Measurements from ENCODE around the gene PBX1.

The PBX1 gene

GRCh38 chr1:164672588-164672987 is 113.6 kb downstream of the PBX1 start:
- DNase-seq: no peak

- no peak for DNase-seq
These were observed 114.7 kb downstream of the PBX1 start for GRCh38 chr1:164673584-164674214.

- no peak for DNase-seq
These were observed 116.4 kb downstream of the PBX1 start for GRCh38 chr1:164675342-164675904.

GRCh38 chr1:164678136-164678700 is 119.2 kb downstream of the PBX1 start:
- no peak for DNase-seq

- DNase-seq: no peak
These were observed 123.6 kb downstream of the PBX1 start for GRCh38 chr1:164682570-164682969.

- no peak for DNase-seq
These were observed 124.3 kb downstream of the PBX1 start for GRCh38 chr1:164683235-164683634.

- DNase-seq: no peak
These were observed 126.5 kb downstream of the PBX1 start for GRCh38 chr1:164685266-164686035.

GRCh38 chr1:164687777-164688176 is 128.8 kb downstream of the PBX1 start:
- DNase-seq: no peak

- DNase-seq: no peak
These were observed 129.8 kb downstream of the PBX1 start for GRCh38 chr1:164688791-164689190.

- DNase-seq: no peak
These were observed 130.9 kb downstream of the PBX1 start for GRCh38 chr1:164689672-164690511.

- DNase-seq: no peak
These were observed 133.4 kb downstream of the PBX1 start for GRCh38 chr1:164692420-164692819.

- DNase-seq: no peak
These were observed 134.8 kb downstream of the PBX1 start for GRCh38 chr1:164693564-164694359.

GRCh38 chr1:164694505-164694904 is 135.5 kb downstream of the PBX1 start:
- no peak for DNase-seq

GRCh38 chr1:164695956-164696665 is 137.1 kb downstream of the PBX1 start:
- DNase-seq: no peak

GRCh38 chr1:164699815-164700491 is 141.0 kb downstream of the PBX1 start:
- no peak for DNase-seq

GRCh38 chr1:164700683-164701082 is 141.7 kb downstream of the PBX1 start:
- no peak for DNase-seq

- DNase-seq: no peak
These were observed 142.3 kb downstream of the PBX1 start for GRCh38 chr1:164701189-164701761.

- no peak for DNase-seq
These were observed 143.2 kb downstream of the PBX1 start for GRCh38 chr1:164702216-164702615.

GRCh38 chr1:164702664-164703063 is 143.7 kb downstream of the PBX1 start:
- no peak for DNase-seq

GRCh38 chr1:164703463-164703862 is 144.5 kb downstream of the PBX1 start:
- DNase-seq: no peak
